OCI-LY7 (cell line): Measurements from ENCODE around the gene TMEM63B. TPM values are rescaled to one million over a fixed set of nuclear protein-coding genes. Genes with fewer than 3 reads are reported as not detected.
A peak's percentile ranks its signal among the peaks of the same experiment; 100 is the strongest.

Experiments
- BruUV-seq: library from RNA; stranded (reverse); fragments of 400-500 nt; replicated peaks from 2 replicates; lab custom pipeline; 2021; lab: Mats Ljungman, UMichigan
- CTCF ChIA-PET: fragments of 300-600 bp; sonication (Branson Sonifier 250); formaldehyde crosslinking; loops from one replicate; lab custom pipeline; 2022; ENCODE audit warnings: antibody characterized with exemption; ENCODE audit not compliant: unreplicated experiment; lab: Charles Lee
- POLR2A ChIA-PET: fragments of 300-600 bp; sonication (Branson Sonifier 250); formaldehyde crosslinking; loops from one replicate; lab custom pipeline; 2022; ENCODE audit warnings: antibody characterized with exemption; lab: Charles Lee
- DNase-seq: peaks from one replicate; pipeline ENCODE4 v3.0.0-alpha.2; 2015; ENCODE audit warnings: low spot score
- H2AFZ ChIP-seq: fragments of 200-600 bp; sonication (generic), shearing (Covaris generic); 2 replicates; pipeline ENCODE4 v1.6.1; 2014; ENCODE audit warnings: mild to moderate bottlenecking, antibody characterized with exemption, low read length, moderate library complexity
- H3K27ac ChIP-seq: fragments of 200-600 bp; sonication (generic); 2 replicates; pipeline ENCODE4 v1.5.1; 2014; ENCODE audit warnings: mixed run types, low read depth, mild to moderate bottlenecking, moderate library complexity, low read length, inconsistent platforms; ENCODE audit not compliant: poor library complexity, severe bottlenecking
- H3K36me3 ChIP-seq: fragments of 200-600 bp; sonication (generic); 2 replicates; pipeline ENCODE4 v1.6.1; 2014; ENCODE audit warnings: mild to moderate bottlenecking, antibody characterized with exemption, low read length, moderate library complexity, mixed read lengths; ENCODE audit not compliant: insufficient read depth
- H3K4me1 ChIP-seq: fragments of 200-600 bp; sonication (generic); 2 replicates; pipeline ENCODE4 v1.5.1; 2014; ENCODE audit warnings: mild to moderate bottlenecking, low read length; ENCODE audit not compliant: insufficient read depth, poor library complexity, severe bottlenecking
- H3K4me2 ChIP-seq: fragments of 200-600 bp; sonication (generic); 2 replicates; pipeline ENCODE4 v1.6.1; 2014; ENCODE audit warnings: mild to moderate bottlenecking, low read length
- H3K4me3 ChIP-seq: fragments of 200-600 bp; sonication (generic); 2 replicates; pipeline ENCODE4 v1.5.1; 2014; ENCODE audit warnings: mild to moderate bottlenecking, low read depth, low read length; ENCODE audit not compliant: poor library complexity, severe bottlenecking
- H3K79me2 ChIP-seq: fragments of 200-600 bp; sonication (generic); 2 replicates; pipeline ENCODE4 v1.6.1; 2016; ENCODE audit warnings: low read depth, mild to moderate bottlenecking, low read length, moderate library complexity, mixed read lengths; ENCODE audit not compliant: insufficient read depth
- H3K9me2 ChIP-seq: fragments of 200-600 bp; sonication (generic); 2 replicates; pipeline ENCODE4 v1.6.1; 2016; ENCODE audit warnings: mild to moderate bottlenecking, low read length, mixed read lengths; ENCODE audit not compliant: insufficient read depth
- H3K9me3 ChIP-seq: fragments of 200-600 bp; sonication (generic); 2 replicates; pipeline ENCODE4 v1.6.1; 2014; ENCODE audit warnings: mild to moderate bottlenecking, mixed run types, low read length, mixed read lengths
- H4K20me1 ChIP-seq: fragments of 200-600 bp; sonication (generic); 2 replicates; pipeline ENCODE4 v1.6.1; 2014; ENCODE audit warnings: mild to moderate bottlenecking, antibody characterized with exemption, low read length, moderate library complexity, mixed read lengths; ENCODE audit not compliant: insufficient read depth
- CTCF ChIP-seq: fragments of 200-600 bp; sonication (generic); conservative IDR thresholded peaks from 2 replicates; pipeline ENCODE4 v1.5.1; 2014; ENCODE audit warnings: mild to moderate bottlenecking, antibody characterized with exemption, low read length, moderate library complexity, mixed read lengths
- EZH2phosphoT487 ChIP-seq: fragments of 200-600 bp; sonication (generic); IDR thresholded peaks from 2 replicates; pipeline ENCODE4 v1.6.1; 2018; ENCODE audit warnings: low read depth, borderline replicate concordance, mild to moderate bottlenecking, mixed run types, antibody characterized with exemption, low read length, moderate library complexity, mixed read lengths
- intact Hi-C: fragments of 100-400 bp; cut with micrococcal nuclease; formaldehyde crosslinking; loops from one replicate; pipeline ENCODE4 v1.10.0; 2022; ENCODE audit not compliant: unreplicated experiment
- total RNA-seq, 2 experiments: library from RNA; depleted of rRNA in 1 of 2; stranded (reverse); fragments of >200 nt in 1 of 2; shearing (Covaris generic) in 1 of 2; gene quantifications; 2 replicates each; pipeline ENCODE4 v1.2.3, GENCODE V29; 2014 to 2022

The TMEM63B gene
- total RNA-seq, 2 experiments from 2014 or later, result 5.4 to 10.0 TPM

GRCh38 chr6:44126320-44127149 lies 819 bp upstream of the TMEM63B start:
- peaks cover 56% of the 10 kb centered on the region for H3K79me2 ChIP-seq
- intact Hi-C loops, result loop anchor here (1.0 kb wide), 1 partner anchor 120 kb away; no protein-coding TSS in a partner anchor
- H3K4me3 ChIP-seq, result peak overlapping the region; percentile 95
- peaks cover 47% of the 10 kb centered on the region for H3K4me1 ChIP-seq
- peak overlapping the region; percentile 98 for H3K4me2 ChIP-seq
- TF ChIP-seq CTCF (no peak), EZH2phosphoT487 (no peak)
- DNase-seq, result peak; percentile 53
- peak overlapping the region; percentile 26; the same call in 1 of the 2 replicates for H2AFZ ChIP-seq
- H3K36me3 ChIP-seq, result peaks cover 19% of the 10 kb centered on the region
- no peaks in the 10 kb centered on the region for H3K9me2 ChIP-seq
- H4K20me1 ChIP-seq, result peaks cover 35% of the 10 kb centered on the region
- no peaks in the 10 kb centered on the region for H3K9me3 ChIP-seq
- POLR2A ChIA-PET, result no interaction called here
- CTCF ChIA-PET, result interaction anchor here (1.0 kb wide), 1 partner anchor 52 kb away, joined by 3 read pairs; no protein-coding TSS in a partner anchor
- peak overlapping the region; percentile 40 for H3K27ac ChIP-seq
- no TSS peak for BruUV-seq

GRCh38 chr6:44128020-44128917 lies 915 bp downstream of the TMEM63B start:
- Histone ChIP-seq H2AFZ (peak overlapping the region; percentile 91), H3K4me3 (peak overlapping the region; percentile 83), H3K36me3 (peaks cover 19% of the 10 kb centered on the region), H3K27ac (no peak overlapping the region), H3K9me3 (no peaks in the 10 kb centered on the region), H3K4me2 (peak overlapping the region; percentile 97), H3K4me1 (peaks cover 36% of the 10 kb centered on the region), H4K20me1 (peaks cover 22% of the 10 kb centered on the region; the same call in 1 of the 2 replicates), H3K9me2 (no peaks in the 10 kb centered on the region), H3K79me2 (peaks cover 39% of the 10 kb centered on the region)
- ChIA-PET CTCF (interaction anchor here (1.0 kb wide), 2 partner anchors 30 to 54 kb away, joined by 3 read pairs; no protein-coding TSS in a partner anchor), POLR2A (interaction anchor here (0.6 to 0.8 kb wide), 5 partner anchors 56 to 954 kb away, joined by 3 to 6 read pairs (median 4); partner anchors contain the start of gene AARS2)
- 0 out of 2 replicates have a peak, but pooled peaks have one; percentile 8 for TF ChIP-seq CTCF
- no peak for TF ChIP-seq EZH2phosphoT487
- peak; percentile 40 for DNase-seq
- intact Hi-C loops, result no loop called here
- BruUV-seq, result no TSS peak
